RWPE2 (cell line): ENCODE data around the gene COQ6.

Experiments used
- ATAC-seq: fragments of 200-7000 bp; cut with Tn5 transposase; 3 replicates; pipeline ENCODE4 v1.9.1; 2021; ENCODE audit warnings: low read depth
- DNase-seq: peaks from one replicate; pipeline ENCODE4 v3.0.0-alpha.2; 2020; ENCODE audit warnings: low spot score
- H3K27ac ChIP-seq: fragments of 450-650 bp; 2 replicates; pipeline ENCODE4 v1.5.1; 2017; ENCODE audit warnings: mild to moderate bottlenecking; ENCODE audit not compliant: poor library complexity, severe bottlenecking
- H3K27me3 ChIP-seq: fragments of 250-450 bp; sonication (Bioruptor Pico); 2 replicates; pipeline ENCODE4 v1.5.1; 2021; ENCODE audit warnings: mild to moderate bottlenecking, moderate library complexity; ENCODE audit not compliant: insufficient read depth, poor library complexity, severe bottlenecking
- H3K36me3 ChIP-seq: fragments of 250-450 bp; sonication (Bioruptor Pico); 2 replicates; pipeline ENCODE4 v1.5.1; 2020; ENCODE audit warnings: low read depth, mild to moderate bottlenecking, moderate library complexity
- H3K4me1 ChIP-seq: fragments of 250-450 bp; sonication (Bioruptor Pico); 2 replicates; pipeline ENCODE4 v1.5.1; 2021; ENCODE audit warnings: mild to moderate bottlenecking, moderate library complexity; ENCODE audit not compliant: insufficient read depth, poor library complexity, severe bottlenecking
- H3K4me3 ChIP-seq: fragments of 250-450 bp; sonication (Bioruptor Pico); 2 replicates; pipeline ENCODE4 v1.5.1; 2021; ENCODE audit warnings: mild to moderate bottlenecking, moderate library complexity; ENCODE audit not compliant: severe bottlenecking
- H3K9me3 ChIP-seq: fragments of 250-450 bp; sonication (Bioruptor Pico); 2 replicates; pipeline ENCODE4 v1.5.1; 2021; ENCODE audit warnings: mild to moderate bottlenecking, moderate library complexity; ENCODE audit not compliant: severe bottlenecking
- TF ChIP-seq, protein P1 (sequence below): fragments of 450-650 bp; IDR thresholded peaks from one replicate; pipeline ENCODE4 v1.5.1; 2017; ENCODE audit warnings: mild to moderate bottlenecking, moderate library complexity; ENCODE audit not compliant: poor library complexity, severe bottlenecking

COQ6 gene

DNA sequence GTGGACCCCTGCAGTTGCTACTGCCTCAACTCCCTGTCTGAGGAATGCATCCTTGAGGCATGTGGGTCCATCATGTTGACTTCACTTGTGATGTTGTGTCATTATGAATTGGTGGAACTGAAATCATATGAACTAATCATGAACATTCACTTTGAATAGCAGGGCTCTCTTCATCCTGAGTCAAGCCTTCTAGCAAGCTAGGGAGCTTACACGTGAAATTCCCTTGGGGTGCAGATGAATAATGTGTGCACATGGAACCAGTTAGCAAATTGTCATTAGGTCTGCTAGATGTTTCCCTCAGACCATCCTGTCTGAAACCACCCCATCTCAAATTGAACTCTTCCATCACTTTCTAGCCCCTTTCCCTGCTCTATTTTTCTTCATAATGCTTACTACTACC lies 3.6 kb downstream of the COQ6 start:
- ATAC-seq (no peak), DNase-seq (no peak)
- Histone ChIP-seq H3K9me3 (no peaks in the 10 kb centered on the region), H3K36me3 (peaks cover 61% of the 10 kb centered on the region), H3K4me3 (no peak overlapping the region), H3K27ac (no peak overlapping the region), H3K27me3 (no peaks in the 10 kb centered on the region), H3K4me1 (peaks cover 3% of the 10 kb centered on the region)
- TF ChIP-seq, protein P1, sequence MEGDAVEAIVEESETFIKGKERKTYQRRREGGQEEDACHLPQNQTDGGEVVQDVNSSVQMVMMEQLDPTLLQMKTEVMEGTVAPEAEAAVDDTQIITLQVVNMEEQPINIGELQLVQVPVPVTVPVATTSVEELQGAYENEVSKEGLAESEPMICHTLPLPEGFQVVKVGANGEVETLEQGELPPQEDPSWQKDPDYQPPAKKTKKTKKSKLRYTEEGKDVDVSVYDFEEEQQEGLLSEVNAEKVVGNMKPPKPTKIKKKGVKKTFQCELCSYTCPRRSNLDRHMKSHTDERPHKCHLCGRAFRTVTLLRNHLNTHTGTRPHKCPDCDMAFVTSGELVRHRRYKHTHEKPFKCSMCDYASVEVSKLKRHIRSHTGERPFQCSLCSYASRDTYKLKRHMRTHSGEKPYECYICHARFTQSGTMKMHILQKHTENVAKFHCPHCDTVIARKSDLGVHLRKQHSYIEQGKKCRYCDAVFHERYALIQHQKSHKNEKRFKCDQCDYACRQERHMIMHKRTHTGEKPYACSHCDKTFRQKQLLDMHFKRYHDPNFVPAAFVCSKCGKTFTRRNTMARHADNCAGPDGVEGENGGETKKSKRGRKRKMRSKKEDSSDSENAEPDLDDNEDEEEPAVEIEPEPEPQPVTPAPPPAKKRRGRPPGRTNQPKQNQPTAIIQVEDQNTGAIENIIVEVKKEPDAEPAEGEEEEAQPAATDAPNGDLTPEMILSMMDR: no peak

DNA sequence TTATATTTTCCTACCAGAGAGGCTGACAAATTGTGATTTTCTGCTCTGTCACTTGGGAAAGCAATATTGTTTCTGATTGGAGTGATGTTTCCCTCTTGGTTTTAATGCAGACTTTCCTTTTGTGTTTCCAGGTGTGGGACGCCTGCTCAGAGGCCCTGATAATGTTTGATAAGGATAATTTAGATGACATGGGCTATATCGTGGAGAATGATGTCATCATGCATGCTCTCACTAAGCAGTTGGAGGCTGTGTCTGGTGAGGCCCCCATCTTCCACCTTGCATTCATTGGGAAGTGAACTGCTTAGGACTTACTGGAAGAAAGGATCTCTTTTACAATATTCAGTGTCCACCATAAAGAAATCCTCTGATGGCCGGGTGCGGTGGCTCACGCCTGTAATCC lies 5.6 kb downstream of the COQ6 start:
- no peaks in the 10 kb centered on the region for H3K9me3 ChIP-seq
- no peaks in the 10 kb centered on the region for H3K27me3 ChIP-seq
- no peak for DNase-seq
- H3K36me3 ChIP-seq: peaks cover 79% of the 10 kb centered on the region
- no peak overlapping the region for H3K4me3 ChIP-seq
- peaks cover 3% of the 10 kb centered on the region for H3K4me1 ChIP-seq
- no peak for ATAC-seq
- no peak overlapping the region for H3K27ac ChIP-seq
- TF ChIP-seq, protein P1: no peak

DNA sequence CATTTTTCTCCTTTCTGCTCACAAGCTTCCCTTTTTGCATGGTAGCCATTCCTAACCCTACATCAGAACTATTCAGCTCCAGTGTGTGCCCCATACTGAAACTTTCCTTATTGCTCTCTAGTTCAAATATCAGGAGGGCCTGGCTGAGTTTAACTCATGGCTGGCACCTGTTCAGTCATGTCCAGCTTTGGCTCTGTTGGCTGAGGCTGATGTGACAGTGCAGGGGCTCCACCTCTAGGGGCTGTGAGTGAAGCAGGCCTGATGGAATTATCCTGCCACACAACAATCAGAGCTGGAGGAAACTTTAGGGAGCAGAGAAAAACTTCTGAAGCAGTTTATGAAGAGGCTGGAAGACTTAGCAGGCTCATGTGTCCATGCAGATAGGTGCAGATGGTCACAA lies 8.5 kb downstream of the COQ6 start:
- peaks cover 94% of the 10 kb centered on the region for H3K36me3 ChIP-seq

DNA sequence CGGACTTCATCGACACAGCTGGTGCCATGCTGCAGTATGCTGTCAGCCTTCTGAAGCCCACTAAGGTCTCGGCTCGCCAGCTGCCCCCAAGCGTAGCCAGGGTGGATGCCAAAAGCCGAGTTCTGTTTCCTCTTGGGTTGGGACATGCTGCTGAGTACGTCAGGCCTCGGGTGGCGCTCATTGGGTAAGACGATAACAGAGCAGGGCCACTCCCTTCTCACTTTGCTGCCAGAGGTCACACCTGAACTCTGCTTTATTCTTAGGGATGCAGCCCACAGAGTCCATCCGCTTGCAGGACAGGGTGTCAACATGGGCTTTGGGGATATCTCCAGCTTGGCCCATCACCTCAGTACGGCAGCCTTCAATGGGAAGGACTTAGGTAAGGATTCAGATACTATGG lies 11.1 kb downstream of the COQ6 start:
- peaks cover 95% of the 10 kb centered on the region for H3K36me3 ChIP-seq

More for the DNA sequence above, 8.5 kb downstream of the COQ6 start:
- Histone ChIP-seq H3K9me3 (no peaks in the 10 kb centered on the region), H3K27me3 (no peaks in the 10 kb centered on the region), H3K4me3 (no peak overlapping the region), H3K4me1 (no peaks in the 10 kb centered on the region), H3K27ac (no peak overlapping the region)
- DNase-seq: no peak
- ATAC-seq: peak; percentile 61; the same call in 2 of the 3 replicates
- TF ChIP-seq, protein P1: no peak

DNA sequence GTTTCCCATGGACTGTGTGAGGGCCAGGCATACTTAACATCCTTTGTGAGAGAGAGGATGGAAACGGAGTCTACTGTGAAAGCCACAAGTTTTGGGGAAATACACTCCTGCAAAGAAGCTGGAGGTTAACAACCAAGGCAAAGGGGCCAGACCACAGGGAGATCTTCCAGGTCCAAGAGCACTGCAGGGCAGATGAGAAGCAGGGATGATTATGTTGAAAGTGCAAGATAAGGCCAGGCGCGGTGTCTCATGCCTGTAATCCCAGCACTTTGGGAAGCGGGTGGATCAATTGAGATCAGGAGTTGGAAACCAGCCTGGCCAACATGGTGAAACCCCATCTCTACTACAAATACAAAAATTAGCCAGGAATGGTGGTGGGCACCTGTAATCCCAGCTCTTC lies 15.1 kb downstream of the COQ6 start:
- H3K4me3 ChIP-seq: no peak overlapping the region
- H3K36me3 ChIP-seq: peaks cover 80% of the 10 kb centered on the region
- no peaks in the 10 kb centered on the region for H3K27me3 ChIP-seq
- DNase-seq (no peak), ATAC-seq (no peak)
- H3K9me3 ChIP-seq: no peaks in the 10 kb centered on the region
- H3K27ac ChIP-seq: no peak overlapping the region
- TF ChIP-seq, protein P1: no peak
- no peaks in the 10 kb centered on the region for H3K4me1 ChIP-seq

More for the DNA sequence above, 11.1 kb downstream of the COQ6 start:
- DNase-seq: no peak
- Histone ChIP-seq H3K27me3 (no peaks in the 10 kb centered on the region), H3K4me1 (no peaks in the 10 kb centered on the region), H3K27ac (no peak overlapping the region), H3K4me3 (no peak overlapping the region), H3K9me3 (no peaks in the 10 kb centered on the region)
- TF ChIP-seq, protein P1: no peak
- no peak for ATAC-seq
